Psoas muscle (tissue), 8 donors: ENCODE results near the gene PLXNB2. TPM values are rescaled to one million over a fixed set of nuclear protein-coding genes. Genes with fewer than 3 reads are reported as not detected.

Experiments
- ATAC-seq, 4 donors: fragments of 200-7000 bp; cut with Tn5 transposase; one replicate each; pipeline ENCODE4 v1.9.1; 2020; ENCODE audit warnings: moderate library complexity in 3 of 4, mild to moderate bottlenecking in 2 of 4
- DNase-seq, 2 donors: peaks; one replicate each; pipeline ENCODE4 v3.0.0-alpha.2; 2020
- H3K27ac ChIP-seq: fragments of 200-600 bp; one replicate; pipeline ENCODE4 v1.8.0; 2022
- H3K27me3 ChIP-seq, 3 donors: fragments of 200-600 bp in 1 of 3; one replicate each; pipeline versions ENCODE4 v1.6.1 to v1.8.0; 2013 to 2022; ENCODE audit warnings: low read length in 2 of 3, mild to moderate bottlenecking in 2 of 3, moderate library complexity in 1 of 3; ENCODE audit not compliant: insufficient read depth in 3 of 3
- H3K36me3 ChIP-seq, 2 donors: fragments of 200-600 bp in 1 of 2; one replicate each; pipeline versions ENCODE4 v1.6.1 to v1.8.0; 2013 to 2022; ENCODE audit warnings: low read depth in 1 of 2, mild to moderate bottlenecking in 1 of 2, moderate library complexity in 1 of 2; ENCODE audit not compliant: insufficient read depth in 1 of 2
- H3K4me1 ChIP-seq: fragments of 200-600 bp; one replicate; pipeline ENCODE4 v1.8.0; 2022
- H3K4me3 ChIP-seq: fragments of 200-600 bp; one replicate; pipeline ENCODE4 v1.8.0; 2022; ENCODE audit warnings: mild to moderate bottlenecking
- H3K9me3 ChIP-seq: fragments of 200-600 bp; one replicate; pipeline ENCODE4 v1.8.0; 2022
- CTCF ChIP-seq: fragments of 200-600 bp; IDR thresholded peaks from one replicate; pipeline ENCODE4 v1.8.0; 2022; ENCODE audit warnings: antibody characterized with exemption
- WGBS, 3 donors: extraction: QIAGEN DNeasy Blood & Tissue Kit; methylation state at CpG; one replicate each; pipeline versions ENCODE4 v1.1.6 to v1.1.7; 2013; 5-methylcytosine and 5-hydroxymethylcytosine counted together
- intact Hi-C, 2 donors: fragments of 100-400 bp; cut with DNase I; formaldehyde crosslinking; loops; one replicate each; pipeline versions ENCODE4 v1.11.0 to v1.14.2; 2022
- polyA plus RNA-seq, 3 donors: library from polyadenylated mRNA; stranded (reverse); fragments of 200-250 nt; gene quantifications; one replicate each; pipeline ENCODE4 v1.2.3, GENCODE V29; 2013
- total RNA-seq, 4 donors: library from RNA; stranded (reverse); fragmentation: NEBNext Ultra II Directional in 2 of 4; extraction: Animal tissue kit (Norgen Biotek cat#: 25700) in 2 of 4; gene quantifications; one replicate each; pipeline versions ENCODE4 v1.2.1 to v1.2.4, GENCODE V29; 2021 to 2023
- donor health status: healthy with polysubstance abuse.
- donor health status: DM: no; HTN: no; CAD: no; lungs with moderate emphysema.
- donor health status: Bipolar disorder and iron deficiency.
- donor health status: healthy.
- donor health status: DM: yes; HTN: yes; CAD: no.
- donor health status: DM: no; HTN: no; CAD: no.
- donor health status: DM: no; HTN: no; CAD: no.
- donor health status: DM: yes; HTN: yes; CAD: no.

PLXNB2 gene
- total and polyA plus RNA-seq, 7 donors: 3.9 to 43.7 (median 13.6) TPM

GRCh38 chr22:50257451-50258360, 49.7 kb downstream of the PLXNB2 start:
- 29 to 40% (median 35%) methylated on average over 26 to 31 of the region's 31 CpGs for WGBS, 3 donors
- Histone ChIP-seq H3K4me3 (peak overlapping the region; percentile 47), H3K27me3 (no peaks in the 10 kb centered on the region), H3K4me1 (peaks cover 41% of the 10 kb centered on the region), H3K27ac (peak overlapping the region; percentile 88), H3K36me3 (peaks cover 0 to 33% of the 10 kb centered on the region in 2 donors), H3K9me3 (no peaks in the 10 kb centered on the region)
- intact Hi-C loops: loop anchor here in 1 of 2 donors (10.0 kb wide), 1 partner anchor 247 kb away; the partner anchor contains the start of genes LMF2 and NCAPH2
- TF ChIP-seq CTCF: no peak
- ATAC-seq (peak in 3 of 4 donors; percentile 2 to 19 (median 4)), DNase-seq (peak in 1 of 2 donors; percentile 79)

- Histone ChIP-seq H3K27me3 (no peaks in the 10 kb centered on the region), H3K4me1 (peaks cover 34% of the 10 kb centered on the region), H3K36me3 (peaks cover 0 to 37% of the 10 kb centered on the region in 2 donors), H3K27ac (peak overlapping the region; percentile 88), H3K9me3 (no peaks in the 10 kb centered on the region), H3K4me3 (no peak overlapping the region)
- intact Hi-C loops: loop anchor here in 1 of 2 donors (10.0 kb wide), 1 partner anchor 248 kb away; the partner anchor contains the start of genes LMF2 and NCAPH2
- no peak for ATAC-seq
- no peak for TF ChIP-seq CTCF
- DNase-seq: no peak
- WGBS, 3 donors: 44 to 59% (median 54%) methylated on average over 15 to 16 of the region's 16 CpGs
Measured at GRCh38 chr22:50257041-50257440, 50.4 kb downstream of the PLXNB2 start.

DNA sequence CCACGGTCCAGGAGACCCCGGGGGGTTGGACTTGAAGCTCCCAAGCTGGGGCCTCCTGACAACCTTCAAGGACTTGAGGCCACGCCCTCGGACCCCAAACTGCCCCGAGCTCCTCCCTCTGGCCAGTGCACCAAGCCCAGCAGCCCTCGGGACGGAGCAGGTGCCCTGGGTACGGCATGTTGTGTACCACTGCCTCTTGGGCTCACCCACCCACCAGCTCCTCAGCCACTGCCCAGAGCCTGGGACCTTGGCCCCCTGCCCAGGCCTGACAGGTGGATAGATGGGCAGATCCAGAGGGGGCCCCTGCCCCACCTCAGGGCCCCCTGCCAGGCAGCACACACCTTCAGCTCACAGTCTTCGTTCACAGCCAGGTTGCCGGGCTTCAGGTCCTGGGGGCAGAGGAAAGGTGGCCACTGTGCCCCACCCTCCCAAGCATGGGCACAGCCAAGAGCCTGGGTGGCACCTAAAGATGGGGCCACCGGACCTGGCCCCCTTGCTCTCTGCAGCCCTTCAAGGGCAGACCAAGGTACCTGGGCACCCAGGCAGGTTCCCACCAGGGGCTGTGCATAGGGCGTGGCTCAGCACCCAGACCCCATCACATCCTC, 51.1 kb downstream of the PLXNB2 start:
- intact Hi-C loops: loop anchor here in 1 of 2 donors (10.0 kb wide), 1 partner anchor 248 kb away; the partner anchor contains the start of genes LMF2 and NCAPH2
- peak overlapping the region; percentile 88 for H3K27ac ChIP-seq
- WGBS, 3 donors: 61 to 75% (median 68%) methylated on average over 7 to 12 of the region's 12 CpGs
- no peaks in the 10 kb centered on the region for H3K9me3 ChIP-seq
- H3K4me3 ChIP-seq: no peak overlapping the region
- no peaks in the 10 kb centered on the region for H3K27me3 ChIP-seq
- TF ChIP-seq CTCF: no peak
- H3K4me1 ChIP-seq: peaks cover 31% of the 10 kb centered on the region
- DNase-seq (no peak), ATAC-seq (no peak)
- peaks cover 0 to 37% of the 10 kb centered on the region in 2 donors for H3K36me3 ChIP-seq

DNA sequence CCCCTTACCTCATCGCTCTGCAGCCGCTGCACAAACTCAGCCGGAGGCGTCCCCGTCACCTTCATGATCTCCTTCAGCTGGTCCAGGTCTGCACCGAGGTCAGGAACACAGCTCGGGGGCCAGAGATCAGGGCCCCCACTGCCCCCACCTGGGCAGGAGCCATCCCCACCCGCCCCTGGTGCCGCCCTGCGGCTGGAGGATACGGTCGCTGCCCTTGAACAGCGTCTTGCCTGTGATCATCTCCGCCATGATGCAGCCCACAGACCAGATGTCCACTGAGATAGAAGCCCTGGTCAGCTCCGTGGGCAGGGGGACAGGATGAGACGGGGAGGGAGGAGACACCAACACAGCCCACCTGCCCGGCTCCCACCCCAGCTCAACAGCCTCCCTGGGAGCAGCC, 51.8 kb downstream of the PLXNB2 start:
- WGBS, 3 donors: 91 to 93% (median 92%) methylated on average over 17 of the region's 17 CpGs
- ATAC-seq (no peak), DNase-seq (no peak)
- intact Hi-C loops: loop anchor here in 1 of 2 donors (10.0 kb wide), 1 partner anchor 249 kb away; the partner anchor contains the start of genes LMF2 and NCAPH2
- Histone ChIP-seq H3K4me3 (no peak overlapping the region), H3K27ac (no peak overlapping the region), H3K4me1 (peaks cover 34% of the 10 kb centered on the region), H3K36me3 (peaks cover 0 to 37% of the 10 kb centered on the region in 2 donors), H3K27me3 (no peaks in the 10 kb centered on the region), H3K9me3 (no peaks in the 10 kb centered on the region)
- TF ChIP-seq CTCF: no peak
